Measurements from ENCODE around the gene SCRN3.
"Not testable (repeated sequence)": the region's sequence is repeated elsewhere in the genome, so short reads cannot be mapped to it uniquely, and the experiment has no call there.

The SCRN3 gene

GRCh38 chr2:174389542-174389941 is 6.0 kb upstream of the SCRN3 start:
- DNase-seq = no peak
- TF ChIP-seq POLR2A (IDR thresholded peaks at IDR 0.05; ENCODE audit: low read length) = no peak
- TF ChIP-seq GATA1 (IDR thresholded peaks at IDR 0.05; ENCODE audit: low read depth, low read length) = no peak

- not testable (repeated sequence) for DNase-seq
Observed at GRCh38 chr2:174390303-174390702, 5.2 kb upstream of the SCRN3 start.

- DNase-seq = no peak
- TF ChIP-seq GATA1 (IDR thresholded peaks at IDR 0.05; ENCODE audit: low read depth, low read length) (no peak), POLR2A (IDR thresholded peaks at IDR 0.05; ENCODE audit: low read length) (no peak)
Observed at GRCh38 chr2:174392706-174393105, 2.8 kb upstream of the SCRN3 start.

- TF ChIP-seq GATA1 (IDR thresholded peaks at IDR 0.05; ENCODE audit: low read depth, low read length) (no peak), POLR2A (IDR thresholded peaks at IDR 0.05; ENCODE audit: low read length) (no peak)
- DNase-seq = peak; percentile 72 to 75
Observed at GRCh38 chr2:174395969-174396630, 570 bp downstream of the SCRN3 start.

GRCh38 chr2:174397773-174398172 is 2.2 kb downstream of the SCRN3 start:
- TF ChIP-seq POLR2A (IDR thresholded peaks at IDR 0.05; ENCODE audit: low read length) (no peak), GATA1 (IDR thresholded peaks at IDR 0.05; ENCODE audit: low read depth, low read length) (no peak)
- no peak for DNase-seq

- TF ChIP-seq GATA1 (IDR thresholded peaks at IDR 0.05; ENCODE audit: low read depth, low read length) = no peak
- TF ChIP-seq POLR2A (IDR thresholded peaks at IDR 0.05; ENCODE audit: low read length) = no peak
Observed at GRCh38 chr2:174399171-174399570, 3.6 kb downstream of the SCRN3 start.

GRCh38 chr2:174400853-174401252 is 5.3 kb downstream of the SCRN3 start:
- no peak for TF ChIP-seq GATA1 (IDR thresholded peaks at IDR 0.05; ENCODE audit: low read depth, low read length)
- TF ChIP-seq POLR2A (IDR thresholded peaks at IDR 0.05; ENCODE audit: low read length) = no peak
- no peak for DNase-seq

More at GRCh38 chr2:174399171-174399570, 3.6 kb downstream of the SCRN3 start:
- no peak for DNase-seq

- DNase-seq = no peak
- no peak for TF ChIP-seq GATA1 (IDR thresholded peaks at IDR 0.05; ENCODE audit: low read depth, low read length)
- TF ChIP-seq POLR2A (IDR thresholded peaks at IDR 0.05; ENCODE audit: low read length) = no peak
Observed at GRCh38 chr2:174403628-174404027, 8.1 kb downstream of the SCRN3 start.

GRCh38 chr2:174410039-174410438 is 14.5 kb downstream of the SCRN3 start:
- DNase-seq = not testable (repeated sequence)

- TF ChIP-seq GATA1 (IDR thresholded peaks at IDR 0.05; ENCODE audit: low read depth, low read length) = no peak
- TF ChIP-seq POLR2A (IDR thresholded peaks at IDR 0.05; ENCODE audit: low read length) = no peak
- no peak for DNase-seq
Observed at GRCh38 chr2:174412256-174412655, 16.7 kb downstream of the SCRN3 start.

GRCh38 chr2:174428214-174428613 is 32.7 kb downstream of the SCRN3 start:
- no peak for DNase-seq
- no peak for TF ChIP-seq GATA1 (IDR thresholded peaks at IDR 0.05; ENCODE audit: low read depth, low read length)
- TF ChIP-seq POLR2A (IDR thresholded peaks at IDR 0.05; ENCODE audit: low read length) = no peak

- no peak for TF ChIP-seq POLR2A (IDR thresholded peaks at IDR 0.05; ENCODE audit: low read length)
- no peak for TF ChIP-seq GATA1 (IDR thresholded peaks at IDR 0.05; ENCODE audit: low read depth, low read length)
- DNase-seq = no peak
Observed at GRCh38 chr2:174430066-174430465, 34.5 kb downstream of the SCRN3 start.

- no peak for TF ChIP-seq POLR2A (IDR thresholded peaks at IDR 0.05; ENCODE audit: low read length)
- no peak for TF ChIP-seq GATA1 (IDR thresholded peaks at IDR 0.05; ENCODE audit: low read depth, low read length)
- no peak for DNase-seq
Observed at GRCh38 chr2:174431902-174432301, 36.4 kb downstream of the SCRN3 start.

GRCh38 chr2:174436351-174436750 is 40.8 kb downstream of the SCRN3 start:
- no peak for DNase-seq
- TF ChIP-seq POLR2A (IDR thresholded peaks at IDR 0.05; ENCODE audit: low read length) (no peak), GATA1 (IDR thresholded peaks at IDR 0.05; ENCODE audit: low read depth, low read length) (no peak)

- TF ChIP-seq GATA1 (IDR thresholded peaks at IDR 0.05; ENCODE audit: low read depth, low read length) (no peak), POLR2A (IDR thresholded peaks at IDR 0.05; ENCODE audit: low read length) (no peak)
- DNase-seq = no peak
Observed at GRCh38 chr2:174438146-174438886, 42.8 kb downstream of the SCRN3 start.

All from erythroblast (primary cell).